DND-41 (cell line): ENCODE measurements around the gene PTPN23.
"Not testable (repeated sequence)": the region's sequence is repeated elsewhere in the genome, so short reads cannot be mapped to it uniquely, and the experiment has no call there.

ENCODE experiments used
- ATAC-seq: fragments of 200-7000 bp; cut with Tn5 transposase; 3 replicates; pipeline ENCODE4 v1.9.1; 2021; ENCODE audit warnings: low read depth; ENCODE audit not compliant: insufficient read depth
- DNase-seq: peaks from one replicate; pipeline ENCODE4 v3.0.0-alpha.2; 2020
- H2AFZ ChIP-seq: 2 replicates; pipeline ENCODE4 v1.6.0; 2012; ENCODE audit warnings: low read depth, low read length
- H3K27ac ChIP-seq: 2 replicates; pipeline ENCODE4 v1.5.1; 2012; ENCODE audit warnings: low read length, inconsistent platforms
- H3K27me3 ChIP-seq: fragments of 200-600 bp; sonication (generic); 2 replicates; pipeline ENCODE4 v1.6.0; 2012; ENCODE audit warnings: low read length, mild to moderate bottlenecking, inconsistent platforms; ENCODE audit not compliant: insufficient read depth, poor library complexity
- H3K36me3 ChIP-seq: 2 replicates; pipeline ENCODE4 v1.5.1; 2012; ENCODE audit warnings: low read length, inconsistent platforms; ENCODE audit not compliant: insufficient read depth
- H3K4me1 ChIP-seq: 2 replicates; pipeline ENCODE4 v1.5.1; 2012; ENCODE audit warnings: mild to moderate bottlenecking, low read length; ENCODE audit not compliant: insufficient read depth
- H3K4me2 ChIP-seq: 2 replicates; pipeline ENCODE4 v1.6.0; 2012; ENCODE audit warnings: mild to moderate bottlenecking, moderate library complexity, low read length, inconsistent platforms; ENCODE audit not compliant: insufficient read depth
- H3K4me3 ChIP-seq, 2 experiments: fragments of 200-600 bp in 1 of 2; shearing (Covaris generic) in 1 of 2; 2 replicates each; pipeline ENCODE4 v1.5.1; 2012 to 2016; ENCODE audit warnings: inconsistent platforms in 2 of 2, low read length in 2 of 2, mild to moderate bottlenecking in 2 of 2, low read depth in 1 of 2, moderate library complexity in 1 of 2
- H3K79me2 ChIP-seq: 2 replicates; pipeline ENCODE4 v1.6.0; 2012; ENCODE audit warnings: low read length, inconsistent platforms; ENCODE audit not compliant: insufficient read depth
- H3K9ac ChIP-seq: 2 replicates; pipeline ENCODE4 v1.6.0; 2012; ENCODE audit warnings: low read depth, mild to moderate bottlenecking, inconsistent platforms, low read length, moderate library complexity
- H3K9me3 ChIP-seq: 2 replicates; pipeline ENCODE4 v1.5.1; 2012; ENCODE audit warnings: low read length, moderate library complexity, mild to moderate bottlenecking, inconsistent platforms; ENCODE audit not compliant: insufficient read depth, severe bottlenecking
- H4K20me1 ChIP-seq: 2 replicates; pipeline ENCODE4 v1.6.0; 2012; ENCODE audit warnings: low read length; ENCODE audit not compliant: insufficient read depth
- EZH2 ChIP-seq: IDR thresholded peaks from 3 replicates; pipeline ENCODE4 v1.6.1; 2012; ENCODE audit warnings: borderline replicate concordance, low read depth, mild to moderate bottlenecking, moderate library complexity, low read length, inconsistent platforms; ENCODE audit not compliant: severe bottlenecking
- TF ChIP-seq, protein P1 (sequence below): IDR thresholded peaks from 2 replicates; pipeline ENCODE4 v1.5.1; 2012; ENCODE audit warnings: borderline replicate concordance, low read length, moderate library complexity, mild to moderate bottlenecking; ENCODE audit not compliant: poor library complexity, severe bottlenecking; ENCODE audit errors: extremely low read depth

PTPN23 gene

DNA sequence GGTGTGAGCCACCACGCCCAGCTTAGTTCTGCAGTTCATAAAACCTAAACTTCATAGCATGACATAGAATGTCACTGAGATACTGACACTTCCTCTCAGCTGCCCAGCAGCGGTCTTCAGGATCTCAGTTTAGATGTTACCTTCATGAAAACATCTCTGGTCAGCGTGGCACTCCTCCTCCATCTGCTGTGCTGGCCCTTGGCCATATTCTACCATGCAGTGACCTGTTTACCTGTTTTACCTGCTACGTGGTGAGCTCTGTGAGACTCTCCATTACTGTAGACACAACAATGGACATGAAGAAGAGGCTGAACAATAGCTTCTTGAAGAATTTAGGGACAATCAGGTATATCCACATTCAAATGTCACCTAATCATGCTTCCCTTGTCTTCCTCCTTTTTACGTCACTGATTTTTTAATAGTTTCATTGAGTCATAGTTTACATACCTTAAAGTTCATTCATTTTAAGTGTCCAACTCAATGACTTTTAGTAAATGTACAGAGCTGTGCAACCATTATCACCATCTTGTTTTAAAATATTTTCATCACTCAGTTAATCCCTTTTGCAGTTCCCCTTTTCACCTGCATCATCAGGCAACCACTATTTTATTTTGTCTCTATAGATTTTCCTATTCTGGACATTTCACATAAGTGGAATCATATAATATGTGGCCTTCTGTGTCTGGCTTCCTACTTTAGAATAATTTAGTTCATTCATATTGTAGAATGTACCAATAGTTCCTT is 32.2 kb upstream of the PTPN23 start:
- Histone ChIP-seq H3K27ac (no peak overlapping the region), H3K9me3 (no peaks in the 10 kb centered on the region), H3K9ac (no peak overlapping the region), H2AFZ (no peak overlapping the region), H4K20me1 (no peaks in the 10 kb centered on the region), H3K4me1 (no peaks in the 10 kb centered on the region), H3K4me2 (no peak overlapping the region), H3K36me3 (peaks cover 7% of the 10 kb centered on the region), H3K79me2 (no peaks in the 10 kb centered on the region), H3K27me3 (no peaks in the 10 kb centered on the region), H3K4me3 (no peak overlapping the region)
- no peak for DNase-seq
- ATAC-seq = no peak
- no peak for TF ChIP-seq EZH2

GRCh38 chr3:47355010-47355409 is 25.8 kb upstream of the PTPN23 start:
- Histone ChIP-seq H3K9me3 (peaks cover 14% of the 10 kb centered on the region), H3K36me3 (no peaks in the 10 kb centered on the region), H3K27me3 (no peaks in the 10 kb centered on the region), H3K4me2 (no peak overlapping the region), H4K20me1 (no peaks in the 10 kb centered on the region), H2AFZ (no peak overlapping the region), H3K4me3 (no peak overlapping the region), H3K9ac (no peak overlapping the region), H3K27ac (no peak overlapping the region), H3K4me1 (no peaks in the 10 kb centered on the region), H3K79me2 (no peaks in the 10 kb centered on the region)
- ATAC-seq (no peak), DNase-seq (no peak)
- no peak for TF ChIP-seq EZH2
- TF ChIP-seq, protein P1, sequence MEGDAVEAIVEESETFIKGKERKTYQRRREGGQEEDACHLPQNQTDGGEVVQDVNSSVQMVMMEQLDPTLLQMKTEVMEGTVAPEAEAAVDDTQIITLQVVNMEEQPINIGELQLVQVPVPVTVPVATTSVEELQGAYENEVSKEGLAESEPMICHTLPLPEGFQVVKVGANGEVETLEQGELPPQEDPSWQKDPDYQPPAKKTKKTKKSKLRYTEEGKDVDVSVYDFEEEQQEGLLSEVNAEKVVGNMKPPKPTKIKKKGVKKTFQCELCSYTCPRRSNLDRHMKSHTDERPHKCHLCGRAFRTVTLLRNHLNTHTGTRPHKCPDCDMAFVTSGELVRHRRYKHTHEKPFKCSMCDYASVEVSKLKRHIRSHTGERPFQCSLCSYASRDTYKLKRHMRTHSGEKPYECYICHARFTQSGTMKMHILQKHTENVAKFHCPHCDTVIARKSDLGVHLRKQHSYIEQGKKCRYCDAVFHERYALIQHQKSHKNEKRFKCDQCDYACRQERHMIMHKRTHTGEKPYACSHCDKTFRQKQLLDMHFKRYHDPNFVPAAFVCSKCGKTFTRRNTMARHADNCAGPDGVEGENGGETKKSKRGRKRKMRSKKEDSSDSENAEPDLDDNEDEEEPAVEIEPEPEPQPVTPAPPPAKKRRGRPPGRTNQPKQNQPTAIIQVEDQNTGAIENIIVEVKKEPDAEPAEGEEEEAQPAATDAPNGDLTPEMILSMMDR = no peak

GRCh38 chr3:47356201-47356600 is 24.6 kb upstream of the PTPN23 start:
- no peaks in the 10 kb centered on the region for H4K20me1 ChIP-seq
- no peak overlapping the region for H3K4me3 ChIP-seq

DNA sequence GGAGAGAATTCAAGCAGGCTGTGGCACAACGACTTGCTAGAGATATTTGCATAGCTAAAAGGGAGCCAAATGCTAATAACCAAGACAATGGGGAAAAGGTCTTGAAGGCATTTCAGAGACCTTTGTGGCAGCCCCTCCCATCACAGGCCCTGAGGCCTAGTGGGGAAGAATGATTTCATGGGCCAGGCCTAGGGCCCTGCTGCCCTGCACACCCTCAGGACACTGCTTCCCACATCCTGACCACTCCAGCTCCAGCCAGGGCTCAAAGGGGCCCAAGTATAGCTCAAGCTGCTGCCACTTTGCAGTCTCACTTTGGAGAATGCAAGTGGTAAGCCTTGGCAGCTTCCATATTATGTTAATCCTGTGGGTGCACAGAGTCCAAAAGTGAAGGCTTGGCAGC is 21.5 kb upstream of the PTPN23 start:
- H3K4me3 ChIP-seq = no peak overlapping the region
- peaks cover 14% of the 10 kb centered on the region for H3K9me3 ChIP-seq
- H3K9ac ChIP-seq = no peak overlapping the region
- H3K27ac ChIP-seq = no peak overlapping the region
- no peak overlapping the region for H3K4me2 ChIP-seq
- H3K27me3 ChIP-seq = no peaks in the 10 kb centered on the region
- ATAC-seq (no peak), DNase-seq (no peak)
- H4K20me1 ChIP-seq = no peaks in the 10 kb centered on the region
- H3K79me2 ChIP-seq = no peaks in the 10 kb centered on the region
- no peak for TF ChIP-seq EZH2
- TF ChIP-seq, protein P1 = no peak
- no peaks in the 10 kb centered on the region for H3K4me1 ChIP-seq
- no peaks in the 10 kb centered on the region for H3K36me3 ChIP-seq
- no peak overlapping the region for H2AFZ ChIP-seq

More at GRCh38 chr3:47356201-47356600, 24.6 kb upstream of the PTPN23 start:
- no peak overlapping the region for H3K9ac ChIP-seq
- no peaks in the 10 kb centered on the region for H3K4me1 ChIP-seq
- peaks cover 14% of the 10 kb centered on the region for H3K9me3 ChIP-seq
- no peaks in the 10 kb centered on the region for H3K27me3 ChIP-seq
- DNase-seq (no peak), ATAC-seq (no peak)
- no peak for TF ChIP-seq EZH2
- TF ChIP-seq, protein P1 = no peak
- H2AFZ ChIP-seq = no peak overlapping the region
- no peaks in the 10 kb centered on the region for H3K36me3 ChIP-seq
- no peak overlapping the region for H3K27ac ChIP-seq
- no peak overlapping the region for H3K4me2 ChIP-seq
- H3K79me2 ChIP-seq = no peaks in the 10 kb centered on the region

DNA sequence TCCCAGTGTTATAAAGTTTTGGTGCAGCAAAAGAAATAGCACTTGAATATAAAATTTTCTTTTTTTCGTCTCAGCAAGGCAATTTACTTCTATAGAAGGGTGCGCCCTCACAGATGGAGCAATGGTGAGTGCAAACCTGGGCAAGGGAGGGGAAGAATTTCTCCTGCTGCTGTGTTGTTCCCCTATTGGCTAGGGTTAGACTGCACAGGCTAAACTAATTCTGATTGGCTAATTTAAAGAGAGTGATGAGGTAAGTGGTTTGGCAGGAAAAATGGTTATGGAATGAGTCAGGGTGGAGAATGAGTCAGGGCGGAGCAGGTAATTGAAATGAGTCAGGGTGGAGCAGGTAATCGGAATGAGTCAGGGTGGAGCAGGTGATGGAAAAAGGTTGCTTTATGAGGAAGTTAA is 20.7 kb upstream of the PTPN23 start:
- H4K20me1 ChIP-seq, H2AFZ ChIP-seq, DNase-seq, ATAC-seq, H3K27ac ChIP-seq, H3K27me3 ChIP-seq, H3K79me2 ChIP-seq, H3K9ac ChIP-seq, H3K4me2 ChIP-seq, H3K4me1 ChIP-seq, H3K36me3 ChIP-seq, H3K4me3 ChIP-seq: not testable (repeated sequence)
- H3K9me3 ChIP-seq = peaks cover 14% of the 10 kb centered on the region
